Psoas muscle (tissue), 8 donors: ENCODE data around the gene GAPDH. TPM values are rescaled to one million over a fixed set of nuclear protein-coding genes. Genes with fewer than 3 reads are reported as not detected.
"Not testable (repeated sequence)": the region's sequence is repeated elsewhere in the genome, so short reads cannot be mapped to it uniquely, and the experiment has no call there.

Source experiments
- ATAC-seq, 4 donors: fragments of 200-7000 bp; cut with Tn5 transposase; one replicate each; pipeline ENCODE4 v1.9.1; 2020; ENCODE audit warnings: moderate library complexity in 3 of 4, mild to moderate bottlenecking in 2 of 4
- DNase-seq, 2 donors: peaks; one replicate each; pipeline ENCODE4 v3.0.0-alpha.2; 2020
- H3K27ac ChIP-seq: fragments of 200-600 bp; one replicate; pipeline ENCODE4 v1.8.0; 2022
- H3K27me3 ChIP-seq, 3 donors: fragments of 200-600 bp in 1 of 3; one replicate each; pipeline versions ENCODE4 v1.6.1 to v1.8.0; 2013 to 2022; ENCODE audit warnings: low read length in 2 of 3, mild to moderate bottlenecking in 2 of 3, moderate library complexity in 1 of 3; ENCODE audit not compliant: insufficient read depth in 3 of 3
- H3K36me3 ChIP-seq, 2 donors: fragments of 200-600 bp in 1 of 2; one replicate each; pipeline versions ENCODE4 v1.6.1 to v1.8.0; 2013 to 2022; ENCODE audit warnings: low read depth in 1 of 2, mild to moderate bottlenecking in 1 of 2, moderate library complexity in 1 of 2; ENCODE audit not compliant: insufficient read depth in 1 of 2
- H3K4me1 ChIP-seq: fragments of 200-600 bp; one replicate; pipeline ENCODE4 v1.8.0; 2022
- H3K4me3 ChIP-seq: fragments of 200-600 bp; one replicate; pipeline ENCODE4 v1.8.0; 2022; ENCODE audit warnings: mild to moderate bottlenecking
- H3K9me3 ChIP-seq: fragments of 200-600 bp; one replicate; pipeline ENCODE4 v1.8.0; 2022
- WGBS, 3 donors: extraction: QIAGEN DNeasy Blood & Tissue Kit; methylation state at CpG; one replicate each; pipeline versions ENCODE4 v1.1.6 to v1.1.7; 2013; 5-methylcytosine and 5-hydroxymethylcytosine counted together
- intact Hi-C, 2 donors: fragments of 100-400 bp; cut with DNase I; formaldehyde crosslinking; loops; one replicate each; pipeline versions ENCODE4 v1.11.0 to v1.14.2; 2022
- polyA plus RNA-seq, 3 donors: library from polyadenylated mRNA; stranded (reverse); fragments of 200-250 nt; gene quantifications; one replicate each; pipeline ENCODE4 v1.2.3, GENCODE V29; 2013
- total RNA-seq, 4 donors: library from RNA; stranded (reverse); fragmentation: NEBNext Ultra II Directional in 2 of 4; extraction: Animal tissue kit (Norgen Biotek cat#: 25700) in 2 of 4; gene quantifications; one replicate each; pipeline versions ENCODE4 v1.2.1 to v1.2.4, GENCODE V29; 2021 to 2023
- TF ChIP-seq, protein P1 (sequence below): fragments of 200-600 bp; IDR thresholded peaks from one replicate; pipeline ENCODE4 v1.8.0; 2022; ENCODE audit warnings: antibody characterized with exemption
- donor health status: healthy with polysubstance abuse.
- donor health status: DM: no; HTN: no; CAD: no; lungs with moderate emphysema.
- donor health status: Bipolar disorder and iron deficiency.
- donor health status: healthy.
- donor health status: DM: yes; HTN: yes; CAD: no.
- donor health status: DM: no; HTN: no; CAD: no.
- donor health status: DM: no; HTN: no; CAD: no.
- donor health status: DM: yes; HTN: yes; CAD: no.

The GAPDH gene
- total and polyA plus RNA-seq, 7 donors = 7,136 to 18,891 (median 10,253) TPM

DNA sequence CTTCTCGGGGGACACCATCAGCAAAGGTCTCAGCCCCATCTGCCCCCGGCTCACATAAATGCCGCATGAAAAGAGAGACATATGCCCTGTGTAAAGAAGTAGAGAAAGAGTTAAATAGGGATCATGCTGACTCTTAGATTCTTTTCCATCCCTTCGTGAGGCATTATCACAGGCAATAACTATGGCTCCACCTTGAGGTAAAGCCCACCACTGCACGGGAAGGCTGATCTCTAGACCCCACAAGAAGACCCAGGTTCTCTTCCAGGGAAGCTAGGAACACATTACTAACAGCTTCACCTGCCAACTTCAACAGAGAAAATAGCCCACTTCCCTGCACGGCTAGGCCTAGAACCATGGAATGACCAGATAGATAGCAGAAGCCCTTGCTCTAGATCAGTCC is 47.9 kb downstream of the GAPDH start:
- 67 to 72% (median 69%) methylated on average over 6 of the region's 6 CpGs for WGBS, 3 donors
- H3K36me3 ChIP-seq = peaks cover 28 to 100% of the 10 kb centered on the region in 2 donors

DNA sequence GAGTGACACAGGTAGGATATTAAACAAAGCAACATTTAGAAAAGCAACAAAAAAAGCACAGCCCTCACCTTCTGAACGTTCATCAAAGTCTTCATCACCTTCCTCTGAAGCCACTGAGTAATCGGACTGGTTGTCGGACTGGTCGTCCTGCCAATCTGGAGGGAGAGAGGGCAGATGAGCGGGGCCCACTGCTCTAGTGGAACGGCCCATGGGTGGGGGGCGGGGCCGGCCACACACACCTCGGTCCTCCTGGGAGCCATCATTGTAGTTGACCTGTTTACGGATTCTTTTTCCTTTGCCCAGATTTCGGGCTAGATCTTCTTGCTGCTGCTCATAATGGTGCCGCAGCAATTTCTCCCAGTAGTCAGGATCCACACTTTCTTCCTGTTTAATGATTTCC is 48.6 kb downstream of the GAPDH start:
- DNase-seq = no peak
- Histone ChIP-seq H3K4me1 (no peaks in the 10 kb centered on the region), H3K27me3 (no peaks in the 10 kb centered on the region), H3K4me3 (no peak overlapping the region), H3K9me3 (no peaks in the 10 kb centered on the region), H3K27ac (no peak overlapping the region), H3K36me3 (peaks cover 30 to 100% of the 10 kb centered on the region in 2 donors)
- no peak for ATAC-seq
- TF ChIP-seq, protein P1, sequence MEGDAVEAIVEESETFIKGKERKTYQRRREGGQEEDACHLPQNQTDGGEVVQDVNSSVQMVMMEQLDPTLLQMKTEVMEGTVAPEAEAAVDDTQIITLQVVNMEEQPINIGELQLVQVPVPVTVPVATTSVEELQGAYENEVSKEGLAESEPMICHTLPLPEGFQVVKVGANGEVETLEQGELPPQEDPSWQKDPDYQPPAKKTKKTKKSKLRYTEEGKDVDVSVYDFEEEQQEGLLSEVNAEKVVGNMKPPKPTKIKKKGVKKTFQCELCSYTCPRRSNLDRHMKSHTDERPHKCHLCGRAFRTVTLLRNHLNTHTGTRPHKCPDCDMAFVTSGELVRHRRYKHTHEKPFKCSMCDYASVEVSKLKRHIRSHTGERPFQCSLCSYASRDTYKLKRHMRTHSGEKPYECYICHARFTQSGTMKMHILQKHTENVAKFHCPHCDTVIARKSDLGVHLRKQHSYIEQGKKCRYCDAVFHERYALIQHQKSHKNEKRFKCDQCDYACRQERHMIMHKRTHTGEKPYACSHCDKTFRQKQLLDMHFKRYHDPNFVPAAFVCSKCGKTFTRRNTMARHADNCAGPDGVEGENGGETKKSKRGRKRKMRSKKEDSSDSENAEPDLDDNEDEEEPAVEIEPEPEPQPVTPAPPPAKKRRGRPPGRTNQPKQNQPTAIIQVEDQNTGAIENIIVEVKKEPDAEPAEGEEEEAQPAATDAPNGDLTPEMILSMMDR = no peak
- WGBS, 3 donors = 86 to 89% (median 87%) methylated on average over 12 of the region's 12 CpGs
- intact Hi-C loops = no loop called here

More for the DNA sequence above, 47.9 kb downstream of the GAPDH start:
- intact Hi-C loops = no loop called here
- H3K9me3 ChIP-seq = no peaks in the 10 kb centered on the region
- no peaks in the 10 kb centered on the region for H3K4me1 ChIP-seq
- H3K4me3 ChIP-seq = no peak overlapping the region
- DNase-seq (no peak), ATAC-seq (no peak)
- TF ChIP-seq, protein P1 = no peak
- no peak overlapping the region for H3K27ac ChIP-seq
- no peaks in the 10 kb centered on the region for H3K27me3 ChIP-seq

DNA sequence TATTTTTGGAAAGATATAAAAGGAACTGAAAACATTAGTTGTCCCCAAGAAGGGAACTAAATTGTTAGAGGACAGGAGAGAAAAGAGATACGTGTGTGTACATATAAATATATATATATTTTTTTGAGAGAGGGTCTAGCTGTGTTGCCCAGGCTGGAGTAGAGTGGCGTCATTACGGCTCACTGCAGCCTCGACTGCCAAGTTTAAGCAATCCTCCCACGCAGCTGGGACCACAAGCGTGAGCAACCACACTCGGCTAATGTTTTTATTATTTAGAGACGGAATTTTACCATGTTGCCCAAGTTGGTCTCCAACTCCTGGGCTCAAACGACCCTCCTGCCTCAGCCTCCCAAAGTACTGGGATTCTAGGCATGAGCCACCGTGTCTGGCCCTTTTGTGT is 50.0 kb downstream of the GAPDH start:
- ATAC-seq (no peak), DNase-seq (no peak)
- WGBS, 3 donors = 86 to 88% (median 88%) methylated on average over 10 of the region's 10 CpGs
- no peak overlapping the region for H3K27ac ChIP-seq
- H3K4me1 ChIP-seq = no peaks in the 10 kb centered on the region
- TF ChIP-seq, protein P1 = no peak
- intact Hi-C loops = no loop called here
- H3K4me3 ChIP-seq = no peak overlapping the region
- H3K9me3 ChIP-seq = no peaks in the 10 kb centered on the region
- H3K36me3 ChIP-seq = peaks cover 33 to 100% of the 10 kb centered on the region in 2 donors
- H3K27me3 ChIP-seq = no peaks in the 10 kb centered on the region

DNA sequence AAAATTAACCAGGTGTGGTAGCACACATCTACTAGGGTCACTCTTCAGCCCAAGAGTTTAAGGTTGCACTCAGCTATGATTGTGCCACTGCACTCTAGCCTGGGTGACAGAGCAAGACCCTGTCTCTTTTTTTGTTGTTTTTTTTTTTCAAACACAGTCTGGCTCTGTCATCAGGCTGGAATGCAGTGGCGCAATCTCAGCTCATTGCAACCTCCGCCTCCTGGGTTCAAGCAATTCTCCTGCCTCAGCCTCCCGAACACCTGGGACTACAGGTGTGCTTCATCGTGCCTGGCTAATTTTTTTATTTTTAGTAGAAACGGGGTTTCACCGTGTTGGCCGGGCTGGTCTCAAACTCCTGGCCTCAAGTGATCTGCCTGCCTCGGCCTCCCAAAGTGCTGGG is 52.3 kb downstream of the GAPDH start:
- H3K9me3 ChIP-seq, ATAC-seq, H3K27me3 ChIP-seq, H3K4me1 ChIP-seq, H3K27ac ChIP-seq, H3K4me3 ChIP-seq, intact Hi-C loops, DNase-seq: not testable (repeated sequence)
- 95 to 96% (median 95%) methylated on average over 8 of the region's 8 CpGs for WGBS, 3 donors
- peaks cover 38 to 100% of the 10 kb centered on the region in 2 donors for H3K36me3 ChIP-seq

Other genes starting within 250 kb of the GAPDH start
- not detected for gene PLEKHG6, start 223.8 kb upstream of the GAPDH start, total RNA-seq
- gene PLEKHG6, start 223.8 kb upstream of the GAPDH start, polyA plus RNA-seq = under 1 TPM in 2 of 3 donors, not detected in 1; 0.20 to 0.39 TPM
- 100 to 1,000 TPM in 3 of 4 donors, 10 to 100 TPM in 1; 38.8 to 224 (median 127) TPM for gene TNFRSF1A, start 192.4 kb upstream of the GAPDH start, total RNA-seq
- gene TNFRSF1A, start 192.4 kb upstream of the GAPDH start, polyA plus RNA-seq = 100 to 1,000 TPM in 1 of 3 donors, 10 to 100 TPM in 2; 53.7 to 117 (median 65.4) TPM
- under 1 TPM; 0.30 to 0.57 (median 0.48) TPM for gene SCNN1A, start 159.0 kb upstream of the GAPDH start, total RNA-seq
- under 1 TPM; 0.03 to 0.39 (median 0.31) TPM for gene SCNN1A, start 159.0 kb upstream of the GAPDH start, polyA plus RNA-seq
- gene LTBR, start 150.4 kb upstream of the GAPDH start, total RNA-seq = 10 to 100 TPM; 23.7 to 38.6 (median 34.1) TPM
- gene LTBR, start 150.4 kb upstream of the GAPDH start, polyA plus RNA-seq = 10 to 100 TPM; 15.3 to 38.8 (median 34.5) TPM
- under 1 TPM in 2 of 4 donors, not detected in 2; 0.28 to 0.29 TPM for gene CD27, start 89.6 kb upstream of the GAPDH start, total RNA-seq
- gene CD27, start 89.6 kb upstream of the GAPDH start, polyA plus RNA-seq = under 1 TPM in 1 of 3 donors, not detected in 2; 0.10 TPM
- 10 to 100 TPM in 1 of 4 donors, 1 to 10 TPM in 3; 6.4 to 11.3 (median 8.4) TPM for gene TAPBPL, start 82.5 kb upstream of the GAPDH start, total RNA-seq
- gene TAPBPL, start 82.5 kb upstream of the GAPDH start, polyA plus RNA-seq = 1 to 10 TPM; 4.6 to 8.4 (median 4.9) TPM
- 1 to 10 TPM; 1.5 to 6.2 (median 3.2) TPM for gene VAMP1, start 63.8 kb upstream of the GAPDH start, total RNA-seq
- gene VAMP1, start 63.8 kb upstream of the GAPDH start, polyA plus RNA-seq = 10 to 100 TPM in 1 of 3 donors, 1 to 10 TPM in 2; 1.9 to 16.9 (median 2.1) TPM
- gene MRPL51, start 41.3 kb upstream of the GAPDH start, total RNA-seq = 100 to 1,000 TPM; 202 to 250 (median 227) TPM
- 100 to 1,000 TPM; 153 to 217 (median 180) TPM for gene MRPL51, start 41.3 kb upstream of the GAPDH start, polyA plus RNA-seq
- gene NCAPD2, start 40.4 kb upstream of the GAPDH start, total RNA-seq = 10 to 100 TPM; 10.1 to 13.4 (median 11.2) TPM
- gene NCAPD2, start 40.4 kb upstream of the GAPDH start, polyA plus RNA-seq = 1 to 10 TPM; 3.9 to 9.5 (median 5.9) TPM
- gene IFFO1, start 21.5 kb downstream of the GAPDH start, total RNA-seq = 10 to 100 TPM; 12.6 to 26.3 (median 18.0) TPM
- 1 to 10 TPM; 6.7 to 8.9 (median 8.3) TPM for gene IFFO1, start 21.5 kb downstream of the GAPDH start, polyA plus RNA-seq
- 10 to 100 TPM; 29.8 to 62.2 (median 52.9) TPM for gene NOP2, start 33.8 kb downstream of the GAPDH start, total RNA-seq
- 10 to 100 TPM; 44.1 to 67.0 (median 66.4) TPM for gene NOP2, start 33.8 kb downstream of the GAPDH start, polyA plus RNA-seq
- gene CHD4, start 72.9 kb downstream of the GAPDH start, total RNA-seq = 100 to 1,000 TPM in 2 of 4 donors, 10 to 100 TPM in 2; 94.5 to 152 (median 112) TPM
- 10 to 100 TPM; 62.5 to 90.0 (median 78.5) TPM for gene CHD4, start 72.9 kb downstream of the GAPDH start, polyA plus RNA-seq
- under 1 TPM; 0.30 to 0.60 (median 0.39) TPM for gene LPAR5, start 101.4 kb downstream of the GAPDH start, total RNA-seq
- gene LPAR5, start 101.4 kb downstream of the GAPDH start, polyA plus RNA-seq = under 1 TPM; 0.04 to 0.20 (median 0.05) TPM
- under 1 TPM; 0.44 to 0.99 (median 0.86) TPM for gene ACRBP, start 112.9 kb downstream of the GAPDH start, total RNA-seq
- under 1 TPM in 2 of 3 donors, not detected in 1; 0.29 to 0.82 TPM for gene ACRBP, start 112.9 kb downstream of the GAPDH start, polyA plus RNA-seq
- gene ING4, start 128.6 kb downstream of the GAPDH start, total RNA-seq = 10 to 100 TPM; 12.7 to 29.6 (median 16.9) TPM
- gene ING4, start 128.6 kb downstream of the GAPDH start, polyA plus RNA-seq = 10 to 100 TPM; 20.7 to 35.6 (median 25.7) TPM
- 10 to 100 TPM; 25.4 to 37.9 (median 27.9) TPM for gene ZNF384, start 154.9 kb downstream of the GAPDH start, total RNA-seq
- gene ZNF384, start 154.9 kb downstream of the GAPDH start, polyA plus RNA-seq = 10 to 100 TPM; 22.0 to 44.9 (median 23.8) TPM
- gene PIANP, start 166.3 kb downstream of the GAPDH start, total RNA-seq = under 1 TPM in 3 of 4 donors, not detected in 1; 0.10 to 0.17 (median 0.15) TPM
- under 1 TPM in 2 of 3 donors, not detected in 1; 0.17 to 0.21 TPM for gene PIANP, start 166.3 kb downstream of the GAPDH start, polyA plus RNA-seq
- gene COPS7A, start 189.5 kb downstream of the GAPDH start, total RNA-seq = 10 to 100 TPM; 72.3 to 86.2 (median 77.1) TPM
- 100 to 1,000 TPM in 2 of 3 donors, 10 to 100 TPM in 1; 79.2 to 157 (median 104) TPM for gene COPS7A, start 189.5 kb downstream of the GAPDH start, polyA plus RNA-seq
- gene MLF2, start 218.6 kb downstream of the GAPDH start, total RNA-seq = 100 to 1,000 TPM; 104 to 188 (median 132) TPM
- 100 to 1,000 TPM; 113 to 245 (median 176) TPM for gene MLF2, start 218.6 kb downstream of the GAPDH start, polyA plus RNA-seq
- gene PTMS, start 231.8 kb downstream of the GAPDH start, total RNA-seq = 100 to 1,000 TPM in 1 of 4 donors, 10 to 100 TPM in 3; 69.0 to 104 (median 77.1) TPM
- 10 to 100 TPM; 65.4 to 93.7 (median 87.7) TPM for gene PTMS, start 231.8 kb downstream of the GAPDH start, polyA plus RNA-seq
- under 1 TPM in 2 of 4 donors, not detected in 2; 0.11 to 0.24 TPM for gene LAG3, start 238.0 kb downstream of the GAPDH start, total RNA-seq
- under 1 TPM in 2 of 3 donors, not detected in 1; 0.05 to 0.06 TPM for gene LAG3, start 238.0 kb downstream of the GAPDH start, polyA plus RNA-seq